Fibroblast of upper back skin (primary cell): Measurements from ENCODE around the gene ZBTB22.

Source experiments
- DNase-seq: peaks from one replicate; pipeline ENCODE4 v3.0.0-alpha.2; 2013

Gene ZBTB22

GRCh38 chr6:33324125-33324524, 6.6 kb upstream of the ZBTB22 start:
- DNase-seq, result no peak

- DNase-seq, result no peak
Observed at GRCh38 chr6:33323623-33323948, 6.0 kb upstream of the ZBTB22 start.

GRCh38 chr6:33321227-33321626, 3.7 kb upstream of the ZBTB22 start:
- DNase-seq, result no peak

GRCh38 chr6:33320315-33321181, 3.0 kb upstream of the ZBTB22 start:
- DNase-seq, result peak; percentile 77

GRCh38 chr6:33319939-33320314, 2.4 kb upstream of the ZBTB22 start:
- DNase-seq, result no peak

GRCh38 chr6:33318426-33319073, 1.0 kb upstream of the ZBTB22 start:
- no peak for DNase-seq

GRCh38 chr6:33317419-33317668, 200 bp downstream of the ZBTB22 start:
- DNase-seq, result no peak

- no peak for DNase-seq
Observed at GRCh38 chr6:33316603-33317418, 733 bp downstream of the ZBTB22 start.

GRCh38 chr6:33315793-33316602, 1.5 kb downstream of the ZBTB22 start:
- DNase-seq, result no peak

- no peak for DNase-seq
Observed at GRCh38 chr6:33314943-33315792, 2.4 kb downstream of the ZBTB22 start.

- DNase-seq, result peak; percentile 60
Observed at GRCh38 chr6:33314515-33314942, 3.0 kb downstream of the ZBTB22 start.

- peak; percentile 50 for DNase-seq
Observed at GRCh38 chr6:33313709-33314514, 3.6 kb downstream of the ZBTB22 start, which contains the start of gene TAPBP. Gene TAPBP, minus strand, starts transcription at chr6:33314078. Its CDS starts 37 bp downstream, at chr6:33314041.

- no peak for DNase-seq
Observed at GRCh38 chr6:33313105-33313708, 4.3 kb downstream of the ZBTB22 start.

- peak; percentile 55 for DNase-seq
Observed at GRCh38 chr6:33312361-33313104, 5.0 kb downstream of the ZBTB22 start.

- no peak for DNase-seq
Observed at GRCh38 chr6:33306356-33306755, 11.2 kb downstream of the ZBTB22 start.

- no peak for DNase-seq
Observed at GRCh38 chr6:33305052-33305451, 12.5 kb downstream of the ZBTB22 start.

GRCh38 chr6:33304216-33304615, 13.3 kb downstream of the ZBTB22 start:
- DNase-seq, result no peak

- DNase-seq, result no peak
Observed at GRCh38 chr6:33301877-33302276, 15.7 kb downstream of the ZBTB22 start.

GRCh38 chr6:33299237-33299944, 18.2 kb downstream of the ZBTB22 start:
- peak; percentile 91 for DNase-seq
